ENCODE measurements around the gene CEP78. TPM values are rescaled to one million over a fixed set of nuclear protein-coding genes. Genes with fewer than 3 reads are reported as not detected.

The CEP78 gene
- total and polyA plus RNA-seq, 7 donors = 2.4 to 14.0 (median 9.0) TPM

GRCh38 chr9:78207901-78208300, 28.0 kb upstream of the CEP78 start:
- Histone ChIP-seq H3K36me3 (no peaks in the 10 kb centered on the region), H3K9me3 (no peaks in the 10 kb centered on the region), H3K4me3 (no peak overlapping the region), H3K27me3 (no peaks in the 10 kb centered on the region), H3K27ac (no peak overlapping the region), H3K4me1 (no peaks in the 10 kb centered on the region)
- 77 to 78% methylated on average over 4 of the region's 4 CpGs for WGBS, 2 donors
- TF ChIP-seq POLR2AphosphoS5 (IDR thresholded peaks at IDR 0.05) = no peak
- intact Hi-C loops (cut with DNase I) = no loop called here
- DNase-seq = no peak

GRCh38 chr9:78209127-78209526, 26.7 kb upstream of the CEP78 start:
- TF ChIP-seq CTCF (IDR thresholded peaks at IDR 0.05) (no peak), POLR2A (IDR thresholded peaks at IDR 0.05) (no peak), POLR2AphosphoS5 (IDR thresholded peaks at IDR 0.05) (no peak), EP300 (IDR thresholded peaks at IDR 0.05) (no peak)
- no peaks in the 10 kb centered on the region for H3K9me3 ChIP-seq
- peaks cover 0 to 8% (median 0%) of the 10 kb centered on the region in 4 donors for H3K4me1 ChIP-seq
- no peak overlapping the region for H3K4me3 ChIP-seq
- no peak overlapping the region for H3K27ac ChIP-seq
- DNase-seq = no peak
- no peaks in the 10 kb centered on the region for H3K27me3 ChIP-seq
- WGBS, 2 donors = 81 to 96% methylated on average over 7 of the region's 7 CpGs
- H3K36me3 ChIP-seq = no peaks in the 10 kb centered on the region
- intact Hi-C loops (cut with DNase I) = no loop called here

GRCh38 chr9:78210841-78211301, 25.0 kb upstream of the CEP78 start:
- intact Hi-C loops (cut with DNase I) = no loop called here
- no peak overlapping the region for H3K4me3 ChIP-seq
- DNase-seq = no peak
- H3K36me3 ChIP-seq = no peaks in the 10 kb centered on the region
- H3K9me3 ChIP-seq = no peaks in the 10 kb centered on the region
- no peak for TF ChIP-seq POLR2A (IDR thresholded peaks at IDR 0.05)
- TF ChIP-seq CTCF (IDR thresholded peaks at IDR 0.05) = no peak
- TF ChIP-seq EP300 (IDR thresholded peaks at IDR 0.05) = no peak
- no peak for TF ChIP-seq POLR2AphosphoS5 (IDR thresholded peaks at IDR 0.05)
- 53 to 89% methylated on average over 4 of the region's 4 CpGs for WGBS, 2 donors
- peaks cover 0 to 13% (median 0%) of the 10 kb centered on the region in 4 donors for H3K4me1 ChIP-seq
- no peaks in the 10 kb centered on the region for H3K27me3 ChIP-seq
- H3K27ac ChIP-seq = no peak overlapping the region

- Histone ChIP-seq H3K27me3 (no peaks in the 10 kb centered on the region), H3K36me3 (no peaks in the 10 kb centered on the region), H3K9me3 (no peaks in the 10 kb centered on the region), H3K4me1 (peaks cover 0 to 13% (median 0%) of the 10 kb centered on the region in 4 donors), H3K4me3 (no peak overlapping the region), H3K27ac (no peak overlapping the region)
- intact Hi-C loops (cut with DNase I) = no loop called here
- TF ChIP-seq EP300 (IDR thresholded peaks at IDR 0.05) = no peak
- TF ChIP-seq CTCF (IDR thresholded peaks at IDR 0.05) = no peak
- TF ChIP-seq POLR2AphosphoS5 (IDR thresholded peaks at IDR 0.05) = no peak
- no peak for TF ChIP-seq POLR2A (IDR thresholded peaks at IDR 0.05)
- DNase-seq = no peak
These were observed 23.0 kb upstream of the CEP78 start for GRCh38 chr9:78212868-78213267.

GRCh38 chr9:78213712-78214111, 22.2 kb upstream of the CEP78 start:
- WGBS, 2 donors = 13 to 17% methylated on average over 4 of the region's 4 CpGs
- intact Hi-C loops (cut with DNase I) = no loop called here
- Histone ChIP-seq H3K4me1 (peaks cover 0 to 13% (median 0%) of the 10 kb centered on the region in 4 donors), H3K4me3 (no peak overlapping the region), H3K36me3 (no peaks in the 10 kb centered on the region), H3K27ac (no peak overlapping the region), H3K9me3 (no peaks in the 10 kb centered on the region), H3K27me3 (no peaks in the 10 kb centered on the region)
- TF ChIP-seq EP300 (IDR thresholded peaks at IDR 0.05) = no peak
- peak in 1 of 4 experiments; percentile 15 for TF ChIP-seq CTCF (IDR thresholded peaks at IDR 0.05)
- TF ChIP-seq POLR2A (IDR thresholded peaks at IDR 0.05) = no peak
- TF ChIP-seq POLR2AphosphoS5 (IDR thresholded peaks at IDR 0.05) = no peak
- DNase-seq = no peak
